HG03558 (cell line): ENCODE measurements around the gene ADTRP.

Experiments used
- ATAC-seq: cut with Tn5 transposase; IDR thresholded peaks from one replicate; pipeline ENCODE4 v1.9.1; 2021; ENCODE audit warnings: moderate number of reproducible peaks; ENCODE audit not compliant: unreplicated experiment; ENCODE audit errors: extremely low read depth

The ADTRP gene, protein sequence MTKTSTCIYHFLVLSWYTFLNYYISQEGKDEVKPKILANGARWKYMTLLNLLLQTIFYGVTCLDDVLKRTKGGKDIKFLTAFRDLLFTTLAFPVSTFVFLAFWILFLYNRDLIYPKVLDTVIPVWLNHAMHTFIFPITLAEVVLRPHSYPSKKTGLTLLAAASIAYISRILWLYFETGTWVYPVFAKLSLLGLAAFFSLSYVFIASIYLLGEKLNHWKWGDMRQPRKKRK

DNA sequence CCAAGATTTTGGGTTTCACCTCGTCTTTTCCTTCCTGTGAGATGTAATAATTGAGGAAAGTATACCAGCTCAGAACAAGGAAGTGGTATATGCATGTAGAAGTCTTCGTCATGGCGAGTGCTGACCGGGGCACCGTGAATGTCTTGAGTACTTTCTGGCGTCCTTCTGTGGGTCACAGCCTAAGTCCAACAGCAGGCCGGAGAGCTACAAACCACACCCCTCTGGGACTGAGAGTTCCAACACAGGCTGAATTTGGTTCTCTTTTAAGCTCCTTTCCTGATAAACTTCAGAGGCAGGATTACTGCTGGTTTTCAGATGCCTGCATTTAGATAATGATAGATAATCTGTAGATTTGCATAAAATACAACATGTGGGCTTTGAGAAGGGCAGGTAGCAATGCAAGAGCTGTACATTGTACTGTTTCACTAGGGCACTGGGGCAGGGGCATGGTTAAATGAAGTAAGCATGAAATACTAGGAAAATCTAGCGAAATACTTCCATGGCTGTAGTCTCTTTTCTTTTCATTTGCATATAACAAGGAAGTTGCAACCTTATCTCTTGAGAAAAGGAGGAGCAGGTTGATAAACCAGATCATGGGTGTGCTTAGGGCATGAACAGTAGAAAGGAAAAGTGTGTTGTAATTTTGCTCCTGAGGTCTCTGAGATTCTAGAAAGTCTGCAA, at the start of gene ADTRP:
Gene ADTRP, minus strand, starts transcription at position 156 of the 681 bp plus-strand sequence. Its CDS starts 44 bp downstream, at position 112.
- no peak for ATAC-seq

DNA sequence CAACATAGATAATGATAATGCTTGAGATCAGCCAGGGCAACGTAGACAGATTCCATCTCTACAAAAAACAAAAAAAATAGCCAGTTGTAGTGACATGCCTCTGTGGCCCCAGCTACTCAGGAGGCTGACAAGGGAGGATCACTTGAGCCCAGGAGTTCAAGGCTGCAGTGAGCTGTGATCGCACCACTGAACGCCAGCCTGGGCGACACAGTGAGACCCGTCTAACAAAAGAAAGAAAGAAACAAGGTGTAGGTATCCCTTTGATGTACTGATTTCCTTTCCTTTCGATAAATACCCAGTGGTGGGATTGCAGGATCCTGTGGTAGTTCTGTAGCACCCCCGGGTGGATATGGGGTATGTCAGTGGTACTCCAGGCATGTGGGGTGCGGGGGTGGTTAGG, 48.2 kb upstream of the ADTRP start:
- no peak for ATAC-seq

DNA sequence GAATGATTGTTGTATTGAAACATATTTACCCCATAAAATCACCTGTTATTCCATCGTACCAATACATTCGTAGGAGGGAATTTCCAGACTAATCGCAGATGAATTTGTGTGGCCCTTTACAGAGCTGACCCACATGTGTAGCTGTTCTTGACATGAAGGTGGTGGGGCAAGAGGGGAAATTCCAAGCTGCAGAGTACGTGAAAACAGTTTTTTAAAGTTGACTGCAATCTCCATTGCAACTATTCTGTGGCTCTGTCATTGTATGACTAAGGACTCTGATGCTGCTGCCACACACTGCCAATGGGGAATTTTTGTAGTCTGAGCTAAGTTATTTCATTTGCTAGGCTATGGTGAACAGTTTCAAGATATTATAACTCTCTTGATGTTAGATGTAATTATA, 46.4 kb upstream of the ADTRP start:
- ATAC-seq = peak; percentile 56

DNA sequence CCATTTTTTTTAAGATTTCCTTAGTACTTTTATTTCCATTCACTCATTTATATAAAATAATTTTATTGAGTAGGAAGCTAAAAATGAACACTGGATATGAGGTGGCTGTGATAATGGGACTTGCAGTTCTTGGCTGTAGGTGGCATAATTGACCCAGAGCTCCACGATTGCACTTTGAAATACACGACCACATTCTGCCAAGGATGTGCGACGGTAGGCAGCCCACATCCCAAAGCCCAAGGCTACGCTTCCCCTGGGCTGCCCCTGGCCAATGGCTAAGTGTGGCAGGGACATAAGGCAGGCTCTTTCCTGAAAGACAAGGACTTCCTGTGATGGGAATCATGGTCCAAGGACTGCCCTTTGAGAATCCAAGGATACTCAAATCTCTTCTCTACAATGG, 43.7 kb upstream of the ADTRP start:
- no peak for ATAC-seq

DNA sequence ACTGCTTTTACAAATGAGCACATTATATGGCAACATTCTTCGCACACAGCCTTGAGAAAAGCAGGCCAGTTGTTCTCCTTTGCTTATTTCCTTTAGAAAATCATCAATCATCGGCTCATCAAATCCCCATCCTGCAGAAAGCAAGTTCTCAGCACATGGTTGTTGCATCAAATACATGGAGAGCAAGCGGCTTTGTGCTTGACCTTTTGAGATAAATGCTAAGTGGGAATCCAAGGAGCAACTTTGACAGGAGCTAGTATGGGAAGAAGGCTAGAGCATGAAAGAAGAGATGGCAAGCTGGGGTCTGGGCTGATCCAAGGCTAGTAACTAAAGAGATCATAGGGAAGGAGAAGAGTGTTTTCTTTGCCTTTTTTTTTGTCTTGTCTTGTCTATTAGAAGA, 43.2 kb upstream of the ADTRP start:
- ATAC-seq = no peak

DNA sequence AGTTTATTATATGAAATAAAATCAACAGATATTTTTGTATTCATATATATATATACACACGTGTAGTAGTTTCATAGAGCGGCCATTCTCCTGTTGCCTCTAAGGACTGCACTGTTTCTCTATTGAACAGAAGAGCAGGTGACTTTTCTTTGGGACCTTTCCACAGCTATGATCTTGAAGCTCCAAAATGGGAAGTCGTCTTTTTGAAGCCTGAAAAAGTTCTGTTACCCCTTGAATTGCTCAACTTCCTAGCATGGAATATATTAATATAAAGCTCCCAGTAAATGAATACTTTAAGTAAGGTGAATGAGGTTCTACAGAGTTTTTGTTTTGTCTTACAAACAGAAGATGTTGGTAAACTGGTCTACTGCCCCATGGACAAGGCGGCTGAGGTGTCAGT, 42.2 kb upstream of the ADTRP start:
- no peak for ATAC-seq

DNA sequence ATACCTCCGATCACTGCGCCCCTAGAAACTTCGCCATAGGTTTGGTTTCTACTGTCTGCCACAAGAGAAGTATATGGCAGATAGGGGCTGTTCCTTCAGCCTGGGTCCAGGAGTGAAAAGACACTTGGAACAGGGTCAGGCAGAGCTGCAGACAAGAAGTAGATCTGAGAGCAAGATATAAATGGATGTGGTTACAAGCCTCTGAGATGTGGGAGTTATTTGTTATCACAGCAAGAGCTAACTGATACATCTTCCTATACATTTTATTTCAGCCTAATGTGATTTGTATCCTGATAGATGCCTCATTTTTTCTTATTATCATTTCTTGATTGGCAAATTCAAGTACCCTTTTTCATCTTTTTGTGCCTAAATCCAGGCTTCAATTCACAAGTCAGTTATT, 40.9 kb upstream of the ADTRP start:
- no peak for ATAC-seq

DNA sequence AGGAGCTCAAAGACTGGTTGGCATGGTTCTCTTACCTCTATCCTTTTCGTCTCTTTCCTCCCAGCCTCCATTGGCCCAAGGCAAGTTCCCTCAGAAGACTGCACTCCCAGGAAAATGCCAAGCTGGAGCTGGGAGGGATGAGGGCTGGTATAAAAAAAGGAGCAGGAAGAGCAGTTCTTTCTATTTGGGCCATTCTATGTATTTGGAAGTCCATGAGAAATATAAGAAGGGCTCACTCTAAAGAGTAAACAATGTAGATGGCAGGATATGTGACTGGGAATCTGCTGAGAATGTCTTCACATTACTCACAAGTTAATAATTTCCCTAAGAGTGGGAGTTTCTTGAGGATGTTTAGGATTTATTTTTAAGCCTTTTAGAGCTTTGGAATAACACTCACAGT, 36.6 kb upstream of the ADTRP start:
- ATAC-seq = no peak

DNA sequence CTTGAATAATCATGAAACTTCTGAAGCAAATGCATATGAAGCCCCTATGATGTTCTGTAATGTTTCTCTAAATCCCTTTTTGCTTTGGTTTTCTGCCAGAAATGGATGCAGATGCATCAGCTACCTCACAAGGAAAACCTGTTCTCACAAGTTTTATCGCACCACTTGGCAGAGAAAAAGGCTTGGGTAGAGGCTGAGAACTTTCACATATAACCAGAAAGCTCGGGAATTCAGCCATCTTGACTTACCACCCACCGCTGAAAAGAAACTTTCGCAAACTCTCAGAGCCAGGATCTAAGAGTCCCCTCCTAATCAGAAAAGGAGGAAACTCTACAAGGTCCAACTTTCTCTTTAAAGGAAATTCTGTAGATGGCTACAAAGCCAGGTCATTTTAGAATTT, 36.2 kb upstream of the ADTRP start:
- ATAC-seq = no peak

DNA sequence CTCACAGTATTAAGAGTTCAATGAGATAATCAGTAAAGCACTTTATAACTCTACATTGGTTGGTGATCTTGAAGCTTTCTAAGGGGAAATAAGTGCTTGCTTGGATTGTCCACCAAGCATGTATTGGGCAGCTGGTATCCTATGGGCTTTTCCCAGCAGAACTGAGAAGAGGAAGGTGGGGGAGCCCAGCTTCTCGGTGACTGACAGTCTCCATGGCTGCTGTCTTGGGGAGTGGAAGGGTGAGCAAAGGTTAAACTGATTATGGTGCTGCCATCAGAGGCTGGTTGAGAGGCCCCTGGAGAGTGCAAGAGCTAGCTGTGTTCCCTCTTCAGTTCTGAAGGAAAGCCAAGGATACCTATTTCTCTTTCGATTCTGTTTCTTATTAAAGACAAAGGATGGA, 35.5 kb upstream of the ADTRP start:
- ATAC-seq = no peak

DNA sequence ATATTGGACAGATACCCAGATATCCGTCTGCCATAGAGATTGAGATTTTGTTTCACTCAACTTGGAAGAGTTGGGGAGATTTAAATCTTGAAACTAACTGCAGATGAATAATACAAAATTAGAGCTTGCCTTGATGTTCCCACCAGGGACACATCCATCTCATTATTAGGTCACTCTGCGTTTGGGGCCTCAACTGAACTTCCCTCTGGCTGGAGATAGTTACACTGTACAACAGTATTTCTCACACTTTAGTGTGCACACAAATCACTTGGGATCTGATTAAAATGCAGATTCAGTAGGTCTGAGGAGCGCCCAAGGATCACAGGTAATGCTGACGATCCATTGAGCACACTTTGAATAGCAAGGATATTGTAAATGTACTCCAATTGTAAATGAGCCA, 35.0 kb upstream of the ADTRP start:
- ATAC-seq = no peak

DNA sequence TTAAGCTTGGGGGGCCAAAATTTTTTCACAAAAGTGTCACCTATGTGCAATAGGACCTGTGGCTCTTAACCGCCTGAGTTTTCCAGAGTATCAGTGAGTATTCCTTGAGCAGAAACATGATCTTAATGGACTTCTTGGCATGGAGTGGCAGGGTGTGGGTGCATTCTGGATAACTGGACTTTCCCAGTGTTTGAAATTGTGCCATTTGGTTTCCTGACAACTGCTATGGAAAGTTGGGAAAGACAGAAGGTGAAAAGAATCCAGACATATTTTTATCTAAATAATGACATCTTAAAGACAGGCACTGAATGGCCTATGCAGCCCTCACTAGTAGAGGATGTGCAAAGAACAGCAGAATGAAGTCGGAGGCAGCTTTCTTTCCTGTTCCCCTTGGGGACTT, 34.3 kb upstream of the ADTRP start:
- no peak for ATAC-seq

DNA sequence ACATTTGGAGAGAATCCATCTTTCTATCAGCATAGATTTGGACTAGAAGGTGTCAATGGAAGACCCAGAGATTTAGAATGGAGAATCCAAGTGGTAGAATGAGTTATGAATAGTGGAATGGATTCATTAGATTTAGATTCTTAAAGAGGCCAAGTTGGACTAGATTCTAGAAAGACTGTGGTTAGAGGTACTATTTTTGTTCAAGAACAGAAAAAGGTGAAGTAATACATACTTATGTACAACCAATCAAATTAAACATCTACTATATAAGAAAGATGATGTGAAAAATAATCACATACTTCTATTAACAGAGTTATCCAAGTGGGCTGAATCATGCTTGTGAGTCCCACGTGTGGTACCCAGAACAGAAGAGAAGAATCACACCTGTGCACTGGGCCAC, 33.8 kb upstream of the ADTRP start:
- ATAC-seq = no peak

DNA sequence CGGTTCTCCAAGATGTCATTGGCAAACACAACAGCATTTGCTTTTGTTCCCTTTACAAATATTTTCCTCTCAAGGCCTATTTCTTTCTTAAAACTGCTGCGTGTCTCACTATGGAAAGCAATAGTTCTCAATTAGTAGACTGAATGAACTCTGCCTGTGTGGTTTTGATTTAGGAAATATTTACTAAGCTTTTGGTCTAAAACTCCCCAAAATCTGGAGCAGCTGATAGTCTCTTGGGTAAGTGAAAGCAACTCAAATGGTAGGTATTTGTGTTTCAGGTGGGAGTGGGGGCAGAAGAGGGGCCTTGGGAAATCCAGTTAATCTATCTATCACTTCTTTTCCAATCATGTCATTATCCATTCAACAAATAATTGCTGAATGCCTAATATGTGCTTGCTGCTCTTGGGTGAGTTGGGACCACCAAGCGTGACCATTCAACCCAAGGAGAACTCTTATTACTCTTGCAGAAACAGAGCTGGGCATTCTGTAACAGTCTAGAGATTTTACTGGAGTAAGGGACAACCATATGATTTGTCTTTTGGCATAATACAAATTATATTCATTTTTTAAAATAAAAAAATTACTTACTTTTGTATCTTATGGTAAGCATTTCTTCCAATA, 33.2 kb upstream of the ADTRP start:
- ATAC-seq = no peak

DNA sequence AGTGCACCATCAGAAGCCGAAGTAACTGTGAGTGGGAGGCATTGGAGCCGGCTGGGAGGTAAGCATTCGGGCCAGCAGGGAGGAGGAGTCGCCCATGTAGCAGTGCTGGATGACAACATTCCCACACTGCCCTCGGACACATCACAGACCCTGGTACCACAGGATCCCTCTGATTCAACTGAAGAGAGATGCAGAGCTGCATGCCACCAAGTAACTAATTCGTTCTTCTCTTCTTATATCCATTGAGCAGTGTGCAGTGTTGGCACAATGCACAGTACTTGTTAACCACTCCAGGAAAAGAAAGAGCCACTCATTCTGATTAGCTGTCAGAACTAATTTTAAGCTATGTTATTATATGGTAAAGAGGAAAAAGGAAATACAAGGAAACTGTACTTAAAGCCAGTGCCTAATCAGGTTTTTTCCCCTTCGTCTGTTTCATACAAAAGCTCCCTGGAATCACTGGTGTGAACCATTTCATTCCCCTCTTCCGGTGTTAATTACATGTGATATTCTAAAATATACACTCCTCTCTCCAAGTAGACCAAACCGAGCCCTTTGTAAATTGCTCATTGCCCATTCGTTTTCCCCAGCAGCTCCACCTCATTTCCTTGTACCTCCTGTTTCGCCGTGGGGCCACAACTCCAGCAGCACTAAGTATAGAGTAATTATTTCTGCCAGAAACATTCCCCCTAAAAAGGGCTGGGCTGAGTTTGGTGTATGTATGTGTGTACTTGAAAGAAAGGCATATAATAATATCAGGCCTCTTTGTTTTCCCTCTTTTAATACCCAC, 32.4 kb upstream of the ADTRP start:
- no peak for ATAC-seq

DNA sequence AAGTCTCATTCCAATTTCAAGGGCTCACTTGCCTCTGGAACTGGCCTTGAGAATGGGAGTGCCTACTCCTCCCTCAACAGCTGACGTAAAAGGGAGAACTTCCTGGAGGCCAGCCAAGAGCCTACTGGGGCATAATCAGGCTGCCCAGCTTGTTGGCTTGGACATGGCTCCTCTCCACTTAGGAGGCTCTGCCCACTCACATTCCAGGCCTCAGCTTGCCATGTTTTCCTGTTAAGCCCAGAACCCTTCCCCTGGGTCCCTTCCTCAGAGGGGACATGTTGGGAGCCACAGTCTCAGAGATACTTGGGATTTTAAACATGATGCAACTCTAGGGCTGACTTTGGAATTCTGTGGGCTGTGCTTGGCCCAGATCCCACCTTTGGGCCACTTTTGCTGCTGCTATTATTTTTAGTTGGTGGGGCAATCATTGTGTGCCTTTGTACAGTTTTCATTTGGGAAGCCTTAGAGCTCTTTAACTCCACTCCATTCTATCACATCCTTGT, 31.5 kb upstream of the ADTRP start:
- no peak for ATAC-seq

DNA sequence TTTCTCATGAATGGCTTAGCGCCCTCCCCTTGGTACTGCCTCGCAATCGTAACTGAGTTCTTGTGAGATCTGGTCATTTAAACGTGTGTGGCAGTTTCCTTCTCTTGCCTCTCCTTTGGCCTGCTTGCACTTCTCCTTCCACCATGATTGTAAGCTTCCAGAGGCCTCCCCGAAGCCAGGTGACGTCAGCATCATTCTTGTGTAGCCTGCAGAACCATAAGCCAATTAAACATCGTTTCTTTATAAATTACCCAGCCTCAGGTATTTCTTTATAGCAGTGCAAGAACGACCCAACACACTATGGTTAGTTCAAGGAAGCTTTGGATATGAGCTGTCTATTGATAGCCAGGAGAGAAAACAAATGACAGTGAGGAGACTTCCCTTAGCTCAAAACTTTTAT, 29.5 kb upstream of the ADTRP start:
- no peak for ATAC-seq

DNA sequence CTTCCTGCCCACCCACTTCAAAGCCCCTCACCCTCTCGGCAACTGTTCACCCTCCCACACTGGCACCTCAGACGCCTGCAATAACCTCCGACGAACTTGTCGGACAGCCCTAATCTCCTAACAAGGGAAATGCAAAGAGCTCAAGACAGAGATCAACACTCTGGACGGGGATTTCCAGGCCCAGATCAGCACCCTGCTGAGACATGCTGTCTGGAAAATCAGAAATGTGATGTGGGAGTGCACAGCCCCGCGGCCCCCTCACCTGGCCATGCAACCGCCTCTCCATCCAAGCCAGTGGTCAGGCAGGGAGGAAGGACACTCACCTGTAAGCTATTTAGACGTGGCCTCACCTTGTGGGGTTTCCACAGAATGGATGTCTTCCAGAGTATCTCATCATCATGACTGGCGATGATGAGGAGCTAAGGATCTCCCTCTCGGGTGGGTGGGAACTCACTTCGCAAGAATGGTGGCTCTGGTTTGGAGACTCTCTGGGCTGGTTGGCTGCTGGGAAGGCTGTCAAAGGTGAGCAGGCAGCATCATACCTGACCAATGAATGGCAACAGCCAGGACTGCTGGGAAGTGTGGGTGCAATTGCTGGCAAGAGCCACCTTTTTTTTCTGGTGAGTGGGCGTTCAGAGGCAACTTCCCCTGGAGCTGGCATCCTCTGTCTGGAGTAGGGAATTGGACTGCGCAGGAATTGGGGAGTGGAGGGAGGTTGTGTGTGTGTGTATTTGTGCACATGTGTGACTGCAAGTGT, 28.1 kb upstream of the ADTRP start:
- no peak for ATAC-seq

DNA sequence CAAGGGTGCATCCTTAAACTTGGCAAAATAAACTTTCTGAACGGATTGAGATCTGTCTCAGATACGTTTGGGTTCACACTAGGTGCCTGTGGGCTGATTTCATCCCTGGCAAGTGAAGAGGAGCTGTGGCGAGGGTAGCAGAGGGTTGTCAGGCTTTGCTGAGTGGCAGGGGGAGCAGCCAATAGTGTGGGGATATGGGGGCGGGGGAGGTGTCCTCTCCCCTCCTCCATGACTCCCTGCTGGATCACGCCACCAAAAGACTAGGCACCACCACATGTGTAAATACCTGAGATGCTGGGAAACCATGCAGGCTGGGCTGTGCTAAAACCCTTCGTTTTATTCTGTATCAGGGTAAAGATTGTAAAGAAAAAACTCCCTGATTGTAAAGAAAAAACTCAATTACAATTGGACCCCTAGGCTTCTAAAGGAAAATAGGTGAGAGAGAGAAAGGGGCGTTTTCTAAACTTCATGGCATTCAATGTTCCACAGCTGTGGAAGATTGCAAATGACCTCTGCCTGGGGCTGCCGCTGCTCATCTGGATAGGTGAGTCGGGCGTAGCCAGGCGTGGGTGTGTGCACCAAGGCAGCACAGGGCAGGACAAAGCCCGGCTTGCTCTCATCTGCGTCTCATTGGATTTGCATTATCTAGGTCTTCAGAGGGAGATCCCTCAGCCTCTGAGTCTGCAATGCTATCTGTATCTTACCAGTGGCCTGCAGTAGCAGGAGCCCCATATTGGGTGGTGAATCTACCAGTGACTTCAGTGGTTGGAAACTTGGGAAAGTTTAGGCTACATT, 26.9 kb upstream of the ADTRP start:
- no peak for ATAC-seq
